OCI-LY7 (cell line): ENCODE results near the gene GPSM1. TPM values are rescaled to one million over a fixed set of nuclear protein-coding genes. Genes with fewer than 3 reads are reported as not detected.

Experiments
- BruUV-seq: library from RNA; stranded (reverse); fragments of 400-500 nt; replicated peaks from 2 replicates; lab custom pipeline; 2021; lab: Mats Ljungman, UMichigan
- CTCF ChIA-PET: fragments of 300-600 bp; sonication (Branson Sonifier 250); formaldehyde crosslinking; loops from one replicate; lab custom pipeline; 2022; ENCODE audit warnings: antibody characterized with exemption; ENCODE audit not compliant: unreplicated experiment; lab: Charles Lee
- POLR2A ChIA-PET: fragments of 300-600 bp; sonication (Branson Sonifier 250); formaldehyde crosslinking; loops from one replicate; lab custom pipeline; 2022; ENCODE audit warnings: antibody characterized with exemption; lab: Charles Lee
- DNase-seq: peaks from one replicate; pipeline ENCODE4 v3.0.0-alpha.2; 2015; ENCODE audit warnings: low spot score
- H2AFZ ChIP-seq: fragments of 200-600 bp; sonication (generic), shearing (Covaris generic); 2 replicates; pipeline ENCODE4 v1.6.1; 2014; ENCODE audit warnings: mild to moderate bottlenecking, antibody characterized with exemption, low read length, moderate library complexity
- H3K27ac ChIP-seq: fragments of 200-600 bp; sonication (generic); 2 replicates; pipeline ENCODE4 v1.5.1; 2014; ENCODE audit warnings: mixed run types, low read depth, mild to moderate bottlenecking, moderate library complexity, low read length, inconsistent platforms; ENCODE audit not compliant: poor library complexity, severe bottlenecking
- H3K36me3 ChIP-seq: fragments of 200-600 bp; sonication (generic); 2 replicates; pipeline ENCODE4 v1.6.1; 2014; ENCODE audit warnings: mild to moderate bottlenecking, antibody characterized with exemption, low read length, moderate library complexity, mixed read lengths; ENCODE audit not compliant: insufficient read depth
- H3K4me1 ChIP-seq: fragments of 200-600 bp; sonication (generic); 2 replicates; pipeline ENCODE4 v1.5.1; 2014; ENCODE audit warnings: mild to moderate bottlenecking, low read length; ENCODE audit not compliant: insufficient read depth, poor library complexity, severe bottlenecking
- H3K4me2 ChIP-seq: fragments of 200-600 bp; sonication (generic); 2 replicates; pipeline ENCODE4 v1.6.1; 2014; ENCODE audit warnings: mild to moderate bottlenecking, low read length
- H3K4me3 ChIP-seq: fragments of 200-600 bp; sonication (generic); 2 replicates; pipeline ENCODE4 v1.5.1; 2014; ENCODE audit warnings: mild to moderate bottlenecking, low read depth, low read length; ENCODE audit not compliant: poor library complexity, severe bottlenecking
- H3K79me2 ChIP-seq: fragments of 200-600 bp; sonication (generic); 2 replicates; pipeline ENCODE4 v1.6.1; 2016; ENCODE audit warnings: low read depth, mild to moderate bottlenecking, low read length, moderate library complexity, mixed read lengths; ENCODE audit not compliant: insufficient read depth
- H3K9me2 ChIP-seq: fragments of 200-600 bp; sonication (generic); 2 replicates; pipeline ENCODE4 v1.6.1; 2016; ENCODE audit warnings: mild to moderate bottlenecking, low read length, mixed read lengths; ENCODE audit not compliant: insufficient read depth
- H3K9me3 ChIP-seq: fragments of 200-600 bp; sonication (generic); 2 replicates; pipeline ENCODE4 v1.6.1; 2014; ENCODE audit warnings: mild to moderate bottlenecking, mixed run types, low read length, mixed read lengths
- H4K20me1 ChIP-seq: fragments of 200-600 bp; sonication (generic); 2 replicates; pipeline ENCODE4 v1.6.1; 2014; ENCODE audit warnings: mild to moderate bottlenecking, antibody characterized with exemption, low read length, moderate library complexity, mixed read lengths; ENCODE audit not compliant: insufficient read depth
- CTCF ChIP-seq: fragments of 200-600 bp; sonication (generic); conservative IDR thresholded peaks from 2 replicates; pipeline ENCODE4 v1.5.1; 2014; ENCODE audit warnings: mild to moderate bottlenecking, antibody characterized with exemption, low read length, moderate library complexity, mixed read lengths
- EZH2phosphoT487 ChIP-seq: fragments of 200-600 bp; sonication (generic); IDR thresholded peaks from 2 replicates; pipeline ENCODE4 v1.6.1; 2018; ENCODE audit warnings: low read depth, borderline replicate concordance, mild to moderate bottlenecking, mixed run types, antibody characterized with exemption, low read length, moderate library complexity, mixed read lengths
- intact Hi-C: fragments of 100-400 bp; cut with micrococcal nuclease; formaldehyde crosslinking; loops from one replicate; pipeline ENCODE4 v1.10.0; 2022; ENCODE audit not compliant: unreplicated experiment
- total RNA-seq, 2 experiments: library from RNA; depleted of rRNA in 1 of 2; stranded (reverse); fragments of >200 nt in 1 of 2; shearing (Covaris generic) in 1 of 2; gene quantifications; 2 replicates each; pipeline ENCODE4 v1.2.3, GENCODE V29; 2014 to 2022

The GPSM1 gene
- total RNA-seq, 2 experiments from 2014 or later = not detected

- no peaks in the 10 kb centered on the region for H3K4me1 ChIP-seq
- DNase-seq = no peak
- H3K27ac ChIP-seq = no peak overlapping the region
- no peaks in the 10 kb centered on the region for H3K9me2 ChIP-seq
- no peak overlapping the region for H2AFZ ChIP-seq
- no TSS peak for BruUV-seq
- intact Hi-C loops = no loop called here
- no peaks in the 10 kb centered on the region for H3K79me2 ChIP-seq
- no peak overlapping the region for H3K4me3 ChIP-seq
- H4K20me1 ChIP-seq = no peaks in the 10 kb centered on the region
- no peak overlapping the region for H3K4me2 ChIP-seq
- H3K36me3 ChIP-seq = no peaks in the 10 kb centered on the region
- CTCF ChIA-PET = no interaction called here
- no peak for TF ChIP-seq EZH2phosphoT487
- no peak for TF ChIP-seq CTCF
- POLR2A ChIA-PET = interaction anchor here (0.7 kb wide), 1 partner anchor 25 kb away, joined by 3 read pairs; no protein-coding TSS in a partner anchor
- H3K9me3 ChIP-seq = 0 out of 2 replicates have a peak, but pooled peaks cover under 1% of the 10 kb centered on the region
Observed at GRCh38 chr9:136321561-136321960, 5.8 kb upstream of the GPSM1 start.

- H3K4me3 ChIP-seq = no peak overlapping the region
- ChIA-PET CTCF (no interaction called here), POLR2A (no interaction called here)
- no peak overlapping the region for H2AFZ ChIP-seq
- H3K79me2 ChIP-seq = no peaks in the 10 kb centered on the region
- BruUV-seq = no TSS peak
- no peaks in the 10 kb centered on the region for H4K20me1 ChIP-seq
- no peaks in the 10 kb centered on the region for H3K9me3 ChIP-seq
- H3K27ac ChIP-seq = no peak overlapping the region
- no peak for TF ChIP-seq EZH2phosphoT487
- TF ChIP-seq CTCF = no peak
- H3K9me2 ChIP-seq = no peaks in the 10 kb centered on the region
- no peaks in the 10 kb centered on the region for H3K4me1 ChIP-seq
- DNase-seq = no peak
- H3K36me3 ChIP-seq = no peaks in the 10 kb centered on the region
- intact Hi-C loops = no loop called here
- no peak overlapping the region for H3K4me2 ChIP-seq
Observed at GRCh38 chr9:136322756-136323330, 4.5 kb upstream of the GPSM1 start.

GRCh38 chr9:136323371-136323789, 4.0 kb upstream of the GPSM1 start:
- CTCF ChIA-PET = interaction anchor here (1.0 kb wide), 1 partner anchor 16 kb away, joined by 4 read pairs; no protein-coding TSS in a partner anchor
- H3K9me3 ChIP-seq = no peaks in the 10 kb centered on the region

More at GRCh38 chr9:136323371-136323789, 4.0 kb upstream of the GPSM1 start:
- H3K9me2 ChIP-seq = no peaks in the 10 kb centered on the region
- BruUV-seq = no TSS peak
- no peaks in the 10 kb centered on the region for H3K36me3 ChIP-seq
- no peak overlapping the region for H3K4me3 ChIP-seq
- no peaks in the 10 kb centered on the region for H3K79me2 ChIP-seq
- no peak overlapping the region for H2AFZ ChIP-seq
- H3K4me1 ChIP-seq = no peaks in the 10 kb centered on the region
- POLR2A ChIA-PET = no interaction called here
- intact Hi-C loops = no loop called here
- H3K27ac ChIP-seq = no peak overlapping the region
- no peaks in the 10 kb centered on the region for H4K20me1 ChIP-seq
- DNase-seq = no peak
- TF ChIP-seq CTCF (no peak), EZH2phosphoT487 (no peak)
- H3K4me2 ChIP-seq = no peak overlapping the region
